Muscle of leg (tissue), 11 donors: ENCODE measurements around the gene MYO1D. TPM values are rescaled to one million over a fixed set of nuclear protein-coding genes. Genes with fewer than 3 reads are reported as not detected.
"Not testable (repeated sequence)": the region's sequence is repeated elsewhere in the genome, so short reads cannot be mapped to it uniquely, and the experiment has no call there.

Source experiments
- DNase-seq: peaks from one replicate; pipeline ENCODE4 v3.0.0; 2013
- H3K27ac ChIP-seq: one replicate; pipeline ENCODE4 v1.5.1; 2013; ENCODE audit warnings: mild to moderate bottlenecking, low read length, control low read depth
- H3K27me3 ChIP-seq: one replicate; pipeline ENCODE4 v1.6.1; 2013; ENCODE audit warnings: low read length; ENCODE audit not compliant: control insufficient read depth, insufficient read depth
- H3K36me3 ChIP-seq: one replicate; pipeline ENCODE4 v1.6.1; 2013; ENCODE audit warnings: low read length; ENCODE audit not compliant: control insufficient read depth, insufficient read depth
- H3K4me1 ChIP-seq: one replicate; pipeline ENCODE4 v1.6.1; 2013; ENCODE audit warnings: low read length; ENCODE audit not compliant: control insufficient read depth, insufficient read depth
- H3K4me3 ChIP-seq: one replicate; pipeline ENCODE4 v1.5.1; 2013; ENCODE audit warnings: low read length, control low read depth
- H3K9me3 ChIP-seq: replicated peaks from 2 replicates; pipeline ENCODE4 v1.6.1; 2013; ENCODE audit warnings: low read depth, low read length; ENCODE audit not compliant: control insufficient read depth
- WGBS: methylation state at CpG from one replicate; pipeline ENCODE4 v1.1.5; 2013; ENCODE audit warnings: missing lambda C conversion rate; ENCODE audit not compliant: insufficient coverage; 5-methylcytosine and 5-hydroxymethylcytosine counted together
- polyA plus RNA-seq, 8 donors: library from polyadenylated mRNA; unstranded; fragments of 120-200 nt; gene quantifications; one replicate each; pipeline versions ENCODE4 v1.2.1 to v1.2.3, GENCODE V29; 2013; ENCODE audit warnings: inconsistent platforms in 1 of 8, low replicate concordance in 1 of 8; ENCODE audit not compliant: insufficient read length in 8 of 8, insufficient read depth in 1 of 8
- total RNA-seq: library from RNA; stranded (reverse); fragments of 120-200 nt; gene quantifications from one replicate; pipeline ENCODE4 v1.2.4, GENCODE V29; 2013

Gene MYO1D
- total and polyA plus RNA-seq, 9 donors: 4.2 to 10.2 (median 5.4) TPM

DNA sequence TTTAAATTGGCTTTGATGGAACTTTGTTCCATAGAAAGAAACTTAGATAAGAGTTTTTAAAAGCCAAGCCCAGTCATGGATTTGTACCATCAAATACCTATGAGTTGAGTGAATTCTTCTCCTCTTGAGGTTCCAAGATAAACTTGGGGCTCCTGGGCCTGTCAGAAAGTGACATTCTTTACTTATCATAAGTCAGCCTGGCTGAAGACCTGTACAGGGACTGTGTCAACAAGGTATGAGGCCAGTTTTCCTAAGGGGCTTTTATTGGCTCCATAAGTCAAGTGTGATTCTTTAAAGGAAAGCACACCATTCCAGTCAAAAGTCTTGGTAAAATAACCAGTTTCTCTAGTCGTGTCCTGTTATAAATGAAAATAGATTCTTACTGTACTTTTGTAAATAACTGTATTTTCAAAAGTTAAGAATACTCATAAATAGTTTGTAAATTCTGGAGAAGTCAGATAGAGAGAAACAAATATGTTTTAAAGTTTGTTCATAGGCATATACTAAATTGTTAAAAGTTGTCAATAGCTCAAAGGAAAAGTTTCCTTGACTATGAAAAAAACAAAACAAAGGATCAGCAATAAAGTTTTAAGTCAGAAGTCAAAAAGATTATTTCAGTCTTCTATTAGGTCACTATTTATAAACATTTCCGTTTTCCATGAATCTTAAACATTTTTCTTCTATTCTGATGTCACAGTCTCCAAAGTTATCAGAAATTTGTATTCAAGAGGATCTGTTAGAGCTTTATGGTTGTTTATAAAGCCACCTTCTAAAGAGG lies 22.5 kb upstream of the MYO1D start:
- Histone ChIP-seq H3K4me1 (no peaks in the 10 kb centered on the region), H3K27ac (no peak overlapping the region), H3K27me3 (no peaks in the 10 kb centered on the region), H3K36me3 (no peaks in the 10 kb centered on the region), H3K4me3 (no peak overlapping the region), H3K9me3 (no peaks in the 10 kb centered on the region)
- WGBS: no CpG with 5 or more reads among the region's 2 CpGs
- no peak for DNase-seq

DNA sequence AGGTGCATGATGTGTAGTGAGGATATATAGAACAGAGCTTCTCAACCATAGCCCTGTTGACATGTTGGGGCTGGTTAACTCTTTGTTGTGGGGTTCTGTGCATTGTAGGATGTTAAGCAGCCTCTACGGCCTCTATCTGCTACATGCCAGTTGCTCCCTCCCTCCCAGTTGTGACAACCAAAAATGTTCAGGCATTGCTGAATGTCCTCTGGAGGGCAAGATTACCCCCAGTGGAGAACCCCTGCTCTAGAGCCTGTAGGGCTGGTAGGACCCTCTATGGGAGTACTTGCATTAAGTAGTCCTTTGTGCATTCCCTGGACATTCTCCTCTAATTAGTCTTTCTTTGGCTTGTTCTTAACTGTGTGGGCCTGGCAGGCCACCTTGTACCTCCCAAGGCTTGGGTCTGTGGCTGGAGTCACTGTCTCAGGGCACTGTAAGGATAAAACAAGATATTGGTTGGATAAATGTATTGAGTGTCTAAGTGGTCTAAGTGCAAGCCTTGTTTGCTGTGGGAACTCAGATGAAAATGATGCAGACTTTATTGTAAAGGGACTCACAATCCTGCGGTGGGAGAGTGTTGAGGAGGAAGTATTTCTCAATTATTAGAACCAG lies 19.8 kb upstream of the MYO1D start:
- Histone ChIP-seq H3K27ac (no peak overlapping the region), H3K4me3 (no peak overlapping the region), H3K9me3 (no peaks in the 10 kb centered on the region), H3K4me1 (no peaks in the 10 kb centered on the region), H3K27me3 (no peaks in the 10 kb centered on the region), H3K36me3 (no peaks in the 10 kb centered on the region)
- WGBS: no CpG with 5 or more reads among the region's 2 CpGs
- no peak for DNase-seq

GRCh38 chr17:32894245-32894644 lies 17.3 kb upstream of the MYO1D start:
- Histone ChIP-seq H3K27me3 (no peaks in the 10 kb centered on the region), H3K9me3 (no peaks in the 10 kb centered on the region), H3K4me3 (no peak overlapping the region), H3K4me1 (no peaks in the 10 kb centered on the region), H3K27ac (no peak overlapping the region), H3K36me3 (no peaks in the 10 kb centered on the region)
- no peak for DNase-seq
- WGBS: 56% methylated on average over 2 of the region's 4 CpGs

GRCh38 chr17:32887410-32887809 lies 10.5 kb upstream of the MYO1D start:
- H3K4me1 ChIP-seq, H3K36me3 ChIP-seq, H3K4me3 ChIP-seq, DNase-seq, H3K27me3 ChIP-seq, H3K9me3 ChIP-seq, H3K27ac ChIP-seq: not testable (repeated sequence)
- no CpG with 5 or more reads among the region's 14 CpGs for WGBS

DNA sequence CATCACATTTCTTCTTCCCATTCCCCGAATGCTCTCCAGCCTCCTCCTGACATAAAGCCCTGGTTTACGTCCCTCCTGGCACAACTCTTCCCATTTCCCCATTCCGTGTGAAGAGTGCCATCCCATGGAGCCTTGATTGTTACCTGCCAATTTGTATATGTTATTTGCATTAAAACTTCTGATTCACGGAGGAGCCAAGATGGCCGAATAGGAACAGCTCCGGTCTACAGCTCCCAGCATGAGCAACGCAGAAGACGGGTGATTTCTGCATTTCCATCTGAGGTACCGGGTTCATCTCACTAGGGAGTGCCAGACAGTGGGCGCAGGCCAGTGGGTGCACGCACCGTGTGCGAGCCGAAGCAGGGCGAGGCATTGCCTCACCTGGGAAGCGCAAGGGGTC lies 10.0 kb upstream of the MYO1D start:
- DNase-seq, H3K36me3 ChIP-seq, H3K9me3 ChIP-seq, H3K4me1 ChIP-seq, H3K4me3 ChIP-seq, H3K27me3 ChIP-seq, H3K27ac ChIP-seq: not testable (repeated sequence)
- 40% methylated on average over 1 of the region's 16 CpGs for WGBS

GRCh38 chr17:32882734-32883133 lies 5.8 kb upstream of the MYO1D start:
- no peak overlapping the region for H3K27ac ChIP-seq
- no peaks in the 10 kb centered on the region for H3K36me3 ChIP-seq
- peaks cover 7% of the 10 kb centered on the region for H3K27me3 ChIP-seq
- H3K4me1 ChIP-seq: peaks cover 7% of the 10 kb centered on the region
- no peak for DNase-seq
- no peaks in the 10 kb centered on the region for H3K9me3 ChIP-seq
- no CpG with 5 or more reads among the region's 4 CpGs for WGBS
- no peak overlapping the region for H3K4me3 ChIP-seq

- no peak for DNase-seq
- Histone ChIP-seq H3K27ac (no peak overlapping the region), H3K36me3 (no peaks in the 10 kb centered on the region), H3K4me1 (peaks cover 12% of the 10 kb centered on the region), H3K9me3 (no peaks in the 10 kb centered on the region), H3K4me3 (no peak overlapping the region), H3K27me3 (peaks cover 7% of the 10 kb centered on the region)
- WGBS: 93% methylated on average over 2 of the region's 6 CpGs
Observed at GRCh38 chr17:32882029-32882428, 5.1 kb upstream of the MYO1D start.

GRCh38 chr17:32880671-32881453 lies 3.9 kb upstream of the MYO1D start:
- WGBS: 75% methylated on average over 6 of the region's 6 CpGs
- Histone ChIP-seq H3K4me1 (peaks cover 16% of the 10 kb centered on the region), H3K4me3 (no peak overlapping the region), H3K27ac (no peak overlapping the region), H3K36me3 (no peaks in the 10 kb centered on the region), H3K27me3 (peaks cover 11% of the 10 kb centered on the region), H3K9me3 (no peaks in the 10 kb centered on the region)
- DNase-seq: no peak

- no peaks in the 10 kb centered on the region for H3K36me3 ChIP-seq
- DNase-seq: no peak
- no CpG with 5 or more reads among the region's 1 CpG for WGBS
- no peak overlapping the region for H3K4me3 ChIP-seq
- H3K27ac ChIP-seq: no peak overlapping the region
- peaks cover 16% of the 10 kb centered on the region for H3K4me1 ChIP-seq
- H3K9me3 ChIP-seq: no peaks in the 10 kb centered on the region
- peaks cover 15% of the 10 kb centered on the region for H3K27me3 ChIP-seq
Observed at GRCh38 chr17:32879134-32879533, 2.2 kb upstream of the MYO1D start.

GRCh38 chr17:32878211-32878610 lies 1.3 kb upstream of the MYO1D start:
- Histone ChIP-seq H3K27ac (no peak overlapping the region), H3K9me3 (no peaks in the 10 kb centered on the region), H3K4me3 (no peak overlapping the region), H3K27me3 (peaks cover 15% of the 10 kb centered on the region), H3K4me1 (peaks cover 16% of the 10 kb centered on the region), H3K36me3 (no peaks in the 10 kb centered on the region)
- DNase-seq: peak; percentile 12
- WGBS: 90% methylated on average over 2 of the region's 3 CpGs
